WERI-Rb-1 (cell line): Measurements from ENCODE around the gene ZFP36L2.

Experiments used
- DNase-seq: peaks from one replicate; pipeline ENCODE4 v3.0.0-alpha.2; 2020
- H3K27ac ChIP-seq: fragments of 250-450 bp; sonication (Bioruptor Pico); 2 replicates; pipeline ENCODE4 v1.5.1; 2020; ENCODE audit warnings: mild to moderate bottlenecking, moderate library complexity
- H3K27me3 ChIP-seq: fragments of 250-450 bp; sonication (Bioruptor Pico); 2 replicates; pipeline ENCODE4 v1.5.1; 2021; ENCODE audit warnings: mild to moderate bottlenecking, low read depth, moderate library complexity; ENCODE audit not compliant: insufficient read depth, severe bottlenecking
- H3K36me3 ChIP-seq: fragments of 250-450 bp; sonication (Bioruptor Pico); 2 replicates; pipeline ENCODE4 v1.5.1; 2020; ENCODE audit warnings: mild to moderate bottlenecking, moderate library complexity
- H3K4me3 ChIP-seq: 2 replicates; pipeline ENCODE4 v1.5.1; 2011; ENCODE audit warnings: low read depth, mild to moderate bottlenecking, control low read depth, low read length
- H3K9me3 ChIP-seq: fragments of 250-450 bp; sonication (Bioruptor Pico); 2 replicates; pipeline ENCODE4 v1.5.1; 2021; ENCODE audit warnings: mild to moderate bottlenecking, moderate library complexity; ENCODE audit not compliant: severe bottlenecking
- TF ChIP-seq, protein P1 (sequence below): IDR thresholded peaks from 2 replicates; pipeline ENCODE4 v1.5.1; 2011; ENCODE audit warnings: low read depth, mild to moderate bottlenecking, control low read depth, inconsistent platforms, low read length

Gene ZFP36L2

DNA sequence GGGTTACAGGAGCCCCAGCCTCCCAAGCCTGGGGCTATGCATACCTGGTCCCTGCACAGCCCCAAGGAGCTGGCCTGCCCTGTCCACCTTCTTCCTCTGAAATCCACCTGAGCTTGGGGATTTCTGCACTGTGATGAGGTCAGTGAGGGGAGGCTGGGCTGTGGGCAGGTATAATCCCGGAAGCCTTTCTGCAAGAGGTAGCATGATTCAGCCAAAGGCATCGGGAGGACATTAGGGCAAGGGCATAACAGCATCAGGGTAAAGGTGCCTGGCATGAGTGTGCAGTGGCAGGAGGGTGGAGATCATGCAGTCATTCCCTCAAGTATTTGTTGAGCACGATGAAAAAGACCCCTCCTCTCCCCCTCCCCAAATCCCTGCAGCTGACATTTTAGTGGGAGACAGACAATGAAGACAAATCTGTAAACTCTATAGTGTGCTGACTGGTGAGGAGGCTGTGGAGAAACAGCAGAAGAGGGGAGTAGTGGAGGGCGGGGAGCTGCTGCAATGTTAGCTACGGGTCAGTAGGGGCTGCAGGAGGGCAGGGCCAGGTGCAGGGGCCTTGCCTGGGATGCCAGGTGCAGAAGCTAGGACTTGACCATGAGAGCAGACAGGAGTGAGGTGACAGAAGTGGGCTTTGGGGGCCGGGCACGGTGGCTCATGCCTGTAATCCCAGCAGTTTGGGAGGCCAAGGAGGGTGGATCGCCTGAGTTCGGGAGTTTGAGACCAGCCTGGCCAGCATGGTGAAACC lies 18.7 kb downstream of the ZFP36L2 start:
- peak; percentile 32 for DNase-seq
- TF ChIP-seq, protein P1, sequence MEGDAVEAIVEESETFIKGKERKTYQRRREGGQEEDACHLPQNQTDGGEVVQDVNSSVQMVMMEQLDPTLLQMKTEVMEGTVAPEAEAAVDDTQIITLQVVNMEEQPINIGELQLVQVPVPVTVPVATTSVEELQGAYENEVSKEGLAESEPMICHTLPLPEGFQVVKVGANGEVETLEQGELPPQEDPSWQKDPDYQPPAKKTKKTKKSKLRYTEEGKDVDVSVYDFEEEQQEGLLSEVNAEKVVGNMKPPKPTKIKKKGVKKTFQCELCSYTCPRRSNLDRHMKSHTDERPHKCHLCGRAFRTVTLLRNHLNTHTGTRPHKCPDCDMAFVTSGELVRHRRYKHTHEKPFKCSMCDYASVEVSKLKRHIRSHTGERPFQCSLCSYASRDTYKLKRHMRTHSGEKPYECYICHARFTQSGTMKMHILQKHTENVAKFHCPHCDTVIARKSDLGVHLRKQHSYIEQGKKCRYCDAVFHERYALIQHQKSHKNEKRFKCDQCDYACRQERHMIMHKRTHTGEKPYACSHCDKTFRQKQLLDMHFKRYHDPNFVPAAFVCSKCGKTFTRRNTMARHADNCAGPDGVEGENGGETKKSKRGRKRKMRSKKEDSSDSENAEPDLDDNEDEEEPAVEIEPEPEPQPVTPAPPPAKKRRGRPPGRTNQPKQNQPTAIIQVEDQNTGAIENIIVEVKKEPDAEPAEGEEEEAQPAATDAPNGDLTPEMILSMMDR = peak; percentile 66
- H3K27me3 ChIP-seq = no peaks in the 10 kb centered on the region
- no peaks in the 10 kb centered on the region for H3K9me3 ChIP-seq
- no peaks in the 10 kb centered on the region for H3K36me3 ChIP-seq
- H3K4me3 ChIP-seq = no peak overlapping the region
- H3K27ac ChIP-seq = no peak overlapping the region

DNA sequence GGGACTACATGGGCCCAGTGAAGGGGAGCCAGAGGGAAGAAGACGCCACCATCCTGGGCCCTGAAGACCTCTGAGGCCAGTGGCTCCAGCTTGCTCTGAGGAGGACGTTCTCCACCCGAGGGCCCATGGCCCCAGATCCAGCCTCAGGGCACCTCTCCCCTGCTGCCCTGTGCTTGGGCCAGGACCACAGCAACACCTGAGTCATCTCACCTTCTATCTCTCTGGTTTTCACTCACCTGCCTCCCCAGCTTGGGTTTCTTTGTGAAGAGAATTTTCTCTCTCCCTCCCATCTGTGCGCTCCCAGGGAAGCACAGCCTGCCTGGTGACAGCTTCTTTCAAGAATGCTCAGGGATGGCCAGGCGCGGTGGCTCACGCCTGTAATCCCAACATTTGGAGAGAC lies 19.8 kb downstream of the ZFP36L2 start:
- no peaks in the 10 kb centered on the region for H3K27me3 ChIP-seq
- no peak overlapping the region for H3K4me3 ChIP-seq
- no peak for DNase-seq
- no peak overlapping the region for H3K27ac ChIP-seq
- H3K9me3 ChIP-seq = peaks cover 2% of the 10 kb centered on the region
- TF ChIP-seq, protein P1 = no peak
- no peaks in the 10 kb centered on the region for H3K36me3 ChIP-seq

DNA sequence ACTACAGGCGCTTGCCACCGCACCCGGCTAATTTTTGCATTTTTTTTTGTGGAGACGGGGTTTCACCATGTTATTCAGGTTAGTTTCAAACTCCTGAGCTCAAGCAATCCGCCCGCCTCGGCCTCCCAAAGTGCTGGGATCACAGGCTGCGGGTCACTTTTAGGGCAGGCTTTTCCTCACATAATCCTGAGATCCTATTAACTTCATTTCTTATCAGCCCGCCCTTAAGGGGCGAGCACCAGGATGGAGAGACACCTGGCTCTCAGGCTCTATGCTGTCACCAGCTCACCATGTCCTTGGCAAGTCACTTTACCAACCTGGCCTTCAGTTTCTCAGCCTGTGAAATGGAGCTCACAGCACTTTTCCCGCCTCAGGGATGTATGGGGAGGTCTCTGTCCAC lies 23.0 kb downstream of the ZFP36L2 start:
- H3K27me3 ChIP-seq = no peaks in the 10 kb centered on the region
- no peaks in the 10 kb centered on the region for H3K36me3 ChIP-seq
- peaks cover 3% of the 10 kb centered on the region for H3K9me3 ChIP-seq
- DNase-seq = peak; percentile 79
- peak overlapping the region; percentile 7; the same call in 1 of the 2 replicates for H3K27ac ChIP-seq
- no peak overlapping the region for H3K4me3 ChIP-seq
- TF ChIP-seq, protein P1 = no peak

DNA sequence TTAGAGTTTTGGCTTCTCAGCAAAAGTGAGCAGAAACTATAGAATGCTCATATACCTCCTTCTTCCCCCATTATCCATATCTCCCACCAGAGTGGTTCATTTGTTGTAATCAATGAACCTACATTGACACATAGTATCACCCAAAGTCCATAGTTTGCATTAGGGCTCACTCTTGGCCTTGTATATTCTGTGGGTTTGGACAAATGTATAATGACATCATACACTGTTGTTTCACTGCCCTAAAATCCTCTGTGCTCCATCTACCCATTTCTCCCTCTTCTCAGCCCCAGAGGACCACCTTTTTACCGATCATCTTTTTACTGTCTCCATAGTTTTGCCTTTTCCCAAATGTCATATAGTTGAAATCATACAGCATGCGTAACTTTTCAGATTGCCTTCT lies 24.1 kb downstream of the ZFP36L2 start:
- Histone ChIP-seq H3K27ac (no peak overlapping the region), H3K4me3 (no peak overlapping the region), H3K36me3 (no peaks in the 10 kb centered on the region), H3K27me3 (no peaks in the 10 kb centered on the region), H3K9me3 (peaks cover 3% of the 10 kb centered on the region)
- TF ChIP-seq, protein P1 = no peak
- DNase-seq = no peak

DNA sequence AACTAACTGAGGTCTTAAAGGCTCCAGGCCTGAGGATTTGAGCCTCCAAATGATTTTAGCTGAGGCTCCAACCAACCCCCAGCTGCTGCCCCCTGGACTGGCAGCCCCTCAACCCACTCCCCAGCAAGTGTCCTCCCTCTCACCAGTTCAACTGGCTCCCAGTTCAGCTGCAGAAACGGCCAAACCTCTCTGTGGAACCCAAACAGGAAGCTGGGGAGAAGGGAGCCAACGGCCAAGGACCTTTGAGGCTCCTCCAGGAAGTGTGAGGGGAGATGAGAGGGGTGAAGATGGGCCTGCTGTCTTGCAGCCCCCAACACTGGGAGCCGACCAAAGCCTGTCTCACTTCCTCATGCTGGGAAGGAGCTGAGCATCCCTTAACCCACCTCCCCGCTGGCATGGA lies 24.9 kb downstream of the ZFP36L2 start:
- no peak overlapping the region for H3K4me3 ChIP-seq
- no peak for DNase-seq
- H3K36me3 ChIP-seq = no peaks in the 10 kb centered on the region
- H3K9me3 ChIP-seq = peaks cover 3% of the 10 kb centered on the region
- TF ChIP-seq, protein P1 = no peak
- H3K27ac ChIP-seq = no peak overlapping the region
- no peaks in the 10 kb centered on the region for H3K27me3 ChIP-seq

DNA sequence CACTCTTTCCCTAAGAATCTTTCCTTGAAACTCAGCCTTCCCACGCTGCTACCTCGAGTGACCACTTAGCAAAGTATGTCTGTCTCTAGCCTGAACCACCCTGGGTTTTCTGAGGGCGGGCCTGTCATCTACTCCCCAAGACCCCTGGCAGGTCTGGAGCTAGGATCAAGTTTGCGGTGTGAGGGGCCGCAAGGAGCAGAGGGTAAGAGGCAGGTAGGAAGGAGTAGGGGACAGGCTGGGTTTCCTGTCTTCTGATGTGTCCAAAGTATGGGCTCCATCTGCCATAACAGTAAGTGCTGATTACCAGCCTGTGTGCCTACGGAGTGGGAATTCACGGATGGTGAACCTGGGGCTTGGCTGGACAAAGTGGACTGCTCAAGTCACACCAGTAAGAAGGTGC lies 25.4 kb downstream of the ZFP36L2 start:
- TF ChIP-seq, protein P1 = no peak
- no peaks in the 10 kb centered on the region for H3K36me3 ChIP-seq
- DNase-seq = no peak
- H3K27me3 ChIP-seq = no peaks in the 10 kb centered on the region
- no peak overlapping the region for H3K4me3 ChIP-seq
- no peak overlapping the region for H3K27ac ChIP-seq
- H3K9me3 ChIP-seq = peaks cover 3% of the 10 kb centered on the region
